Cardiac septum (tissue), 1 donor: ENCODE measurements around the gene C10orf90. TPM values are rescaled to one million over a fixed set of nuclear protein-coding genes. Genes with fewer than 3 reads are reported as not detected.
"Not testable (repeated sequence)": the region's sequence is repeated elsewhere in the genome, so short reads cannot be mapped to it uniquely, and the experiment has no call there.

Experiments
- DNase-seq: peaks from one replicate; pipeline ENCODE4 v3.0.0-alpha.2; 2020; ENCODE audit warnings: low spot score
- intact Hi-C: fragments of 100-400 bp; cut with DNase I; formaldehyde crosslinking; loops from one replicate; pipeline ENCODE4 v1.14.0; 2022
- total RNA-seq: library from RNA; stranded (reverse); fragmentation: NEBNext Ultra II Directional; extraction: Animal tissue kit (Norgen Biotek cat#: 25700); gene quantifications from one replicate; pipeline ENCODE4 v1.2.1, GENCODE V29; 2021
- donor health status: DM: no; HTN: no; CAD: no.

Gene C10orf90
- total RNA-seq, 1 donor from 2014 or later = not detected

DNA sequence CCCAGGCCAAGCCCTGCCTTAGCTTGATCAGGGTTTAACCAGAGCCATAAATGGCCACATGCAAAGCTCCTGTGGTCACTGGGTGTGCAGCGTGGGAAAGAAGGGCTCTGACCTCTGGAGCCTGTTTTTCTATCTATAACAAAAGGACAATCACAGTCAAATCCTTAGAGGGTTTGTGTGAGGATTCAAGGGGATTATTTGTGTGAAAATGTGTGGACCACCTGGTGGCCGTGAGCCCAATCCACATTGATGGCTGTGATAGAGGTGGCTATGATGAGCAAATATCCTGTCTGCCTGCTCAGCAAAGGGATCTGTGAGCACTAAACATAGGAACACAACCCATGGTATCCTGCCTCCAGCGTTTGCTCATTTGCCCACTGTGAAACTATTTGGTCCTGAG is 107.1 kb downstream of the C10orf90 start:
- intact Hi-C loops = no loop called here
- DNase-seq = no peak

DNA sequence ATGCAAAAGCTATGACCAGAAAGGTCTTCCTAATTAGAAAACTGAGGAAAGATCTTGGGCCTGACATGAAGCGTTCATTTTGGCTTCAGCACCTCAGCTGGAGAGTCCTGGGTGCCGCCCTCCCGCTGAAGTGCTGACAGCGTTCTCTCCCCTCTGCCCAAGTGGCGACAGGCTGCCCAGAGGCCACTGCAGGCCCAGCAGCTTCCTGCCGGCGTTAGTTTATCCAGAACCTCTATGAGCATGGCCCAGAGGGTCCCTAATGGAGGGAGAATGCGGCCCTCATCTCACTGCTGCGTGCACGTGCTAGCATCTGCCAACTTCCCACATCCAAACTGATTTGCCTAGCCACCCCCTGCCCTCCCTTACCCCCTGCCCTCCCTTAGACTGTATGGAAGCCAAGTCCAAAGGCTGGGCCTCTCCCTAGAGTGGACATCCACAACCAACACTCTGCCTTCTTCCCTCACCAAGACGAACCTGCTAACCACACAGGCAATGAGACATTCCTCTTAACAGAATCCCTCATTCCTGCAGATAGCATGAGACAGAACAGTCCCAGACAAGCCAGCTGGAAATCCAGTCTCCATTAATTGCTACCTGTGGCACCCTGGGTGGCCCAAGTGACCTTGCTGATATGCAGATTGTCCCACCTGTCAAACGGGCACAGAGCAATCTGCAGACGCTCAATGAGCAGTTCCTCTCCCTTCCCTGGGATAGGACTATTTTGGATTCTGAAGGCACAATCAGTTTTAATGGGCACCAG is 108.4 kb downstream of the C10orf90 start:
- DNase-seq = no peak
- intact Hi-C loops = no loop called here

DNA sequence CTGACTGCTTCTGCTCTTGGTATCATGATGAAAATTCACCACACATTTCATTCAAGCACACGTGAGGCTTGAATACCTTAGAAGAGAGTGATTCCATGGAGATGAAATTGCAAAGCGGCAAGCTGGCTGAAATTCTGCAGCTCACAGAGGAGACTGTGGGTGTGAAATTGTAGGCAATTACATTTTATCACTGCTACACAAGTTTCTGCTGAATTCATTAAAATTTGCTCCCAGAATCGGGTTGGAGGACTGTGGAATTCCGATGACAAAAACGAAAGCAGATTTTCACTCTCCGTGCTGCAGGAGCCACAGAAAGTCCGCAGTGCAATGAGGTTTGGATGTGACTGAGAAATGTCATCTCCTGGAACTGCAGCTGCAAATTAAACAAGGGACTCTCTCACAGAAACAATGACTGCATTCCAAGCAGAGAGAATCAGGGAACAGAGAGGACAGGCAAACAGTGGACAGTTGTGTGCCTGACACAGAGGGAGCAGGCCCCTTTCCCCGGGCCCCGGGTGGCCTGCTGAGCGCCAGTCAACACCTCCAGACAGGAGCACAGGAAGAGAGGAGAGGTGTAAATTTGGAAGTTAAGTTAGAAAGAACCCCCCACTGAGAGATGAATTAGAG is 109.1 kb downstream of the C10orf90 start:
- intact Hi-C loops = no loop called here
- no peak for DNase-seq

DNA sequence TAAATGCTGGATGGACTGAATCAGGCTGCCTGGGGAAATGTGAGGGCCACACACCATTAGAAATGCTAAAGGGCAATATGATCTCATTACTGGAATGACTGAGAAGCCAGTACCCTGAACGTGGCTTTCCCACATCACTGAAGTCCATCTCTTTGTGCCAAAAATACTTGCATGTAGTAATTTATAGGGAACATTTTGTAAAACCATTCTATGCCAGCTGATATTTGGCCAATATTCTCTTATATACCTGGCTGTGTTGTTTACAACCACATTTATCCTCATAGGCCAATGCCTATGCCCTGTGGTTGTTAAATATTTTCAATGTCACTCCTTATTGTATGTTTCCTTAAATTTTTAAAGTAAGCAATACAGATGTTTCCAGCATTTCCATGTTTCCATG is 111.6 kb downstream of the C10orf90 start:
- intact Hi-C loops = no loop called here
- no peak for DNase-seq

GRCh38 chr10:126551202-126551601 is 119.3 kb downstream of the C10orf90 start:
- no peak for DNase-seq
- intact Hi-C loops = no loop called here

DNA sequence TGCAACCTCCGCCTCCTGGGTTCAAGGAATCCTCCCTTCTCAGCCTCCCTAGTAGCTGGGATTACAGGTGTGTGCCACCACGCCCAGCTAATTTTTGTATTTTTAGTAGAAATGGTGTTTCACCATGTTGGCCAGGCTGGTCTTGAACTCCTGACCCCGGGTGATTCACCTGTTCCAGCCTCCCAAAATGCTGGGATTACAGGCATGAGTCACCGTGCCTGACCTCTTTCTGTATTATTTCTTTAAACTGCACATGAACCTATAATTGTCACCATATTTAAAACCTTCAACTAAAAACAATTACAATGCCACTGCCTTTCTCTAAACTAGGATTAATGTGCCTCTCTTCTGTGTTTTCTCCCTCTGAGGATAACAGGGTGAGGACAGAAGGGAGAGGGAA is 119.9 kb downstream of the C10orf90 start:
- intact Hi-C loops, DNase-seq: not testable (repeated sequence)

GRCh38 chr10:126549344-126549743 is 121.1 kb downstream of the C10orf90 start:
- intact Hi-C loops = no loop called here
- DNase-seq = no peak

DNA sequence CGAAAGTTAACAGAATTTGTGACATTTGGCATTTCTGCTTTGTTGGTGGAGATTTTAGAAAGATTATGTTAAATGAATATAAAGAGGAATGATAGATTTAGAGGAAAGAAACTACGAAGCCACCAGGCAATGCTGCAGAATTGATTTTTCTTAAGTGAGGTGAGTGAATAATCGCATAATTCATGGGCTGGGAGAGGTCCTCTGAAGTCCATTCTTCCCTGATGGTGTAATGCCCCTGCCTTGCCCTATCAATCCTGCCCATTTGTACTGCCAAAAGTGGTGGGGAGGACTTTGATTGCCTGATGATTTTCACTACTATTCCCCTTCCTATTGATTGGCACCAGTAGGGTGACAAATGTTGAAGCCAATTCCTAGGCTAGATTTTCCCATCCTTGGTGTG is 125.9 kb downstream of the C10orf90 start:
- intact Hi-C loops = no loop called here
- DNase-seq = no peak

GRCh38 chr10:126538439-126539135 is 131.9 kb downstream of the C10orf90 start:
- intact Hi-C loops = no loop called here
- no peak for DNase-seq

- intact Hi-C loops = no loop called here
- DNase-seq = no peak
Observed at GRCh38 chr10:126536656-126537055, 133.8 kb downstream of the C10orf90 start.

GRCh38 chr10:126536148-126536547 is 134.3 kb downstream of the C10orf90 start:
- no peak for DNase-seq
- intact Hi-C loops = no loop called here

DNA sequence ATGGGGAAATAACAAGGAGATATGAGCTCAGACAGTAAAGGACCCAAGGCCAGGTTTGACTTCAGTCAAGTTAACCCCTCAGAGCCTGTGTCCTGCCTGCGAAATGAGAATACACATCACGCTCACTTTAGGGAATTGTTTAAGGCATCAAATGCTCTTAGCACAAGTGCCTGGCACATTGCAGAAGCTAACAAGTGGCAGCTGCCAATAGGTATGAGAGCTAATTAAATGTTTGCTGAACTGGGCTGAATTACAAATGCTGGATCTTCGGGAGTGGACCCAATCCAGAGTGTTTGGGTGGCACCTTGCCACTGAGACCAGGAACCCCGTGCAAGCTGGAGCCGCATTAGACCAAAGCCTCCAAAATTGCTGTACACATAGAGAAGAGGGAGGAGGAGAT is 136.8 kb downstream of the C10orf90 start:
- DNase-seq = no peak
- intact Hi-C loops = no loop called here

DNA sequence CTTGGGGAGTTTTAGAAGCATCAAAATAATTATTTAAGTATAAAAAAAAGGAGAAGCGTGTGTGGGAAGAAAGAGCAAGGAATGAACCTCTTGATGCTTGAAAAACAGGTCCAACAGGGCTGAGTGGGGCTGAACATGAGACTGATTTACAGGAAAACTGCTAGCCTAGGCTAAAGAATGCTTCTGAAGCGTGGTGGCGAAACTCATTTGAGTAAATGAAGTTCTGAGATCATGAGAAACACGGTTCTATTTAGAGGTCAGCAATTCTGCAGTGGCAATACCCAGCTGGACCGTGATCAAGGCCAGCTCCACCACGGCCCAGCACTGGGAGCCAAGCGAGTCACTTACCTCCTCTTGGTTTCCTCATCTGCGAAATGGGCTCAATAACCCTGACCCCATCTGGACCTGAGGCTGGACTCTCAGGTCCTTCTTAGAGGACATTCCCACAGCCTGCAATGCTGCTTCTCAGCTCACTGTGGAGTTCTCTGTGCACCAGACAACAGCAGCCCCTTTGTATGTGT is 142.1 kb downstream of the C10orf90 start:
- intact Hi-C loops = no loop called here
- DNase-seq = no peak

DNA sequence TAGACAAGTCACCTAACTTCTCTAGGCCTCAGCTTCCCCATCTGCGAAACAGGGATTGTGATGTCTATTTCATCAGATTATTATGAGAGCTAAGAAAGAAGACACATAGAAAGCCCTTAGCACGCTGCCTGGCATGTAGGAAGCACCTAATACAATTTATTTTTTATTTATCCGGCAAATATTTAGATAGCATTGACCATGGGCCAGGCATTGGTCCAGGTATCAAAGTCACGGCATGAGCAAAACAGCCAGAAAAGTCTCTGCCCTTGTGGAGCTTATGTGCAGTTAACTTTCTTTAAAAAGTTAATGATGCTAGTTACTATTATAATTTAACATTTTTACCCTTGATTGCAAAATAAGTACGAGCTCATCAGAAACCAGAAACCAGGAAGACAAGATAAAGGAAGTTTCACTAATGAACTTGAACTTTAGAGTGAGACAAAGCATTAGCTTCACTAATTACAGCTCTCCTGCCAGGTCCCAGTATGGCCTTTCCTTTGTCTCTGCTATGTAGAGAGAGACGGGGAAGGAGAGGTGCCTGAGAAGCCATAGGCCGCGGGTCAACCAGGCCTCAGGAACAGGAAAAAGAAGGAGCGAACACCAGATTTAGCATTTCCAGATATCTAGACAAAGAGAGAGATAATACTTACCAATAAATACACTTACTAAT is 142.7 kb downstream of the C10orf90 start:
- no peak for DNase-seq
- intact Hi-C loops = no loop called here

GRCh38 chr10:126525326-126525725 is 145.2 kb downstream of the C10orf90 start:
- intact Hi-C loops = no loop called here
- no peak for DNase-seq

DNA sequence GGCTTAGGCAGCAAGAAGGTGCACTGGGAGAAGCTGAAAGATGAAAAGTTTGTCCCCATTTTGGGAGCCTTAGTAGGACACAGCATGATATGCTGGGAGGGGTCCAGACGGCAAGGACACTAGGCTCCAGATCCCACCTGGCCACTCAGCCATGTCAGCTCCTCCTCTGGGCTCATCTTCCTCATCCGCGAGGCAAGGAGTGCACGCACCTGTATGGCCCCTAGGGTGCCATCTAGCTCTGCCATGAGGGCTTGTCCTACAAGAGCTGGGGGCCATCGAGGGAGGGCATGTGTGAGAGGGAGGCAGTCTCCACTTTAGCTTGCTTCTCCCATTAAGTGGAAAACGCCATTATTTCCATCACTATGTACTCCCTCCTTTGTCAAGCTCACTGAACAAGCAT is 146.0 kb downstream of the C10orf90 start:
- intact Hi-C loops = no loop called here
- no peak for DNase-seq

DNA sequence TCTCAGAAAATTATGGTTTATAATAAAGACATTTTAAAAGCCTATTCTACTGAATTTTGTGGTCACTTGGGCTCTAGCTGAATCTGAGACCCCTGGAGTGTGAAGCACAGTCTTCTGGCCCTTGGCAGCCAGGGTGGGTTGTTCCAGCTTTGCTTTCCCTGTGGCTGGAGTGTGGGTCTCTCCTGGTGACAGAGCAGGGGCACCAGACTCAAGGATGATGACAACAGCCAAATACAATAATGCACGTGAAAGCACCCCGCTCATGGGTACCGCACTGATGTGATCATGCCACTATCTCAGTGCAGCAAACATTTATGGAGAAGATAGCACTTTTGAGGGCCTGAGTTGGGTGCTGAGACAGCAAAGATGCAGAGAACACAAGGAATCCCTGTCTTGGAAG is 147.4 kb downstream of the C10orf90 start:
- intact Hi-C loops = no loop called here

GRCh38 chr10:126521399-126521798 is 149.1 kb downstream of the C10orf90 start:
- DNase-seq = no peak
- intact Hi-C loops = no loop called here

More for the DNA sequence above, 147.4 kb downstream of the C10orf90 start:
- no peak for DNase-seq

GRCh38 chr10:126520751-126521317 is 149.7 kb downstream of the C10orf90 start:
- intact Hi-C loops = no loop called here
- no peak for DNase-seq

GRCh38 chr10:126519992-126520391 is 150.5 kb downstream of the C10orf90 start:
- no peak for DNase-seq
- intact Hi-C loops = no loop called here
